MM.1S (cell line): ENCODE results near the gene COL18A1.

Experiments
- DNase-seq: peaks from one replicate; pipeline ENCODE4 v3.0.0-alpha.2; 2015
- H2AFZ ChIP-seq: fragments of 300-600 bp; sonication (generic); 2 replicates; pipeline ENCODE4 v1.6.0; 2016; ENCODE audit warnings: antibody characterized with exemption, low read length
- H3F3A ChIP-seq: fragments of 300-600 bp; sonication (generic); 2 replicates; pipeline ENCODE4 v1.6.1; 2016; ENCODE audit warnings: mild to moderate bottlenecking, antibody characterized with exemption, low read length, moderate library complexity, mixed read lengths; ENCODE audit not compliant: insufficient read depth
- H3K27ac ChIP-seq: fragments of 300-600 bp; sonication (generic); 2 replicates; pipeline ENCODE4 v1.5.1; 2016; ENCODE audit warnings: mild to moderate bottlenecking, low read length
- H3K27me3 ChIP-seq: fragments of 300-600 bp; sonication (generic); replicated peaks from 2 replicates; pipeline ENCODE4 v1.6.0; 2016; ENCODE audit warnings: low read length; ENCODE audit not compliant: insufficient read depth
- H3K36me3 ChIP-seq: fragments of 300-600 bp; sonication (generic); replicated peaks from 2 replicates; pipeline ENCODE4 v1.6.1; 2016; ENCODE audit warnings: mild to moderate bottlenecking, low read length, mixed read lengths; ENCODE audit not compliant: insufficient read depth
- H3K4me1 ChIP-seq: fragments of 300-600 bp; sonication (generic); 2 replicates; pipeline ENCODE4 v1.6.1; 2016; ENCODE audit warnings: low read length, mixed read lengths
- H3K4me2 ChIP-seq: fragments of 300-600 bp; sonication (generic); 2 replicates; pipeline ENCODE4 v1.6.0; 2016; ENCODE audit warnings: low read depth, low read length
- H3K4me3 ChIP-seq: fragments of 300-600 bp; sonication (generic); 2 replicates; pipeline ENCODE4 v1.5.1; 2016; ENCODE audit warnings: low read length, mixed read lengths
- H3K79me2 ChIP-seq: fragments of 300-600 bp; sonication (generic); 2 replicates; pipeline ENCODE4 v1.6.1; 2016; ENCODE audit warnings: mixed run types, low read length, mixed read lengths
- H3K9ac ChIP-seq: fragments of 300-600 bp; sonication (generic); 2 replicates; pipeline ENCODE4 v1.6.1; 2016; ENCODE audit warnings: low read length, mixed read lengths
- H3K9me2 ChIP-seq: fragments of 300-600 bp; sonication (generic); replicated peaks from 2 replicates; pipeline ENCODE4 v1.6.1; 2016; ENCODE audit warnings: mild to moderate bottlenecking, low read length, mixed read lengths; ENCODE audit not compliant: insufficient read depth
- H3K9me3 ChIP-seq: fragments of 300-600 bp; sonication (generic); replicated peaks from 2 replicates; pipeline ENCODE4 v1.6.1; 2016; ENCODE audit warnings: mild to moderate bottlenecking, low read length, mixed read lengths; ENCODE audit not compliant: insufficient read depth
- H4K20me1 ChIP-seq: fragments of 300-600 bp; sonication (generic); 2 replicates; pipeline ENCODE4 v1.6.1; 2016; ENCODE audit warnings: mild to moderate bottlenecking, low read length, moderate library complexity, mixed read lengths; ENCODE audit not compliant: insufficient read depth
- EZH2 ChIP-seq: fragments of 300-600 bp; sonication (generic); optimal IDR thresholded peaks from 2 replicates; pipeline ENCODE3; 2017; ENCODE audit warnings: low read depth, mild to moderate bottlenecking, antibody characterized with exemption, low read length, mixed read lengths
- EZH2phosphoT487 ChIP-seq: fragments of 300-600 bp; sonication (generic); IDR thresholded peaks from 2 replicates; pipeline ENCODE4 v1.6.1; 2018; ENCODE audit warnings: antibody characterized with exemption, low read length
- TF ChIP-seq, protein P1 (sequence below): fragments of 300-600 bp; sonication (generic); IDR thresholded peaks from 2 replicates; pipeline ENCODE4 v1.5.1; 2016; ENCODE audit warnings: antibody characterized with exemption, low read length, mixed read lengths

Gene COL18A1

DNA sequence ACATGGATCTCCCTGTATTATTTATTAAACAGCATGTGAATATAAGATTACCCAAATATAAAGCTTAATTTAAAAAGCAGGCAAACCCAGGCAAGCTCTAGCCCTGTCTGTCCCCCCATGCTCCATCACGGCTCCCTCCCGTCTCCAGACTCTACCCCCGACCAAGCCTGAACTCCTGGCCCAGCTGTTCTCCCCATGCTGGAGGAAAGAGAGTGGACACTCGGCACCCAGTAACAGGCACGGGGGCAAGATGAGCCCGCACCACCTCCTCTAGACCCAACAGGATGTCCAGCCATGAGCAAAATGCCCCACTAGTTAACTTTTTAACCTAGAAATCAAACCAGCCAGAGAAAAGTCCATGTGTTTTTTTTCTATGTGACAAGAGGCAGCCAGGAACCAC lies 118.0 kb downstream of the COL18A1 start:
- no peak overlapping the region for H3K27ac ChIP-seq
- no peak overlapping the region for H2AFZ ChIP-seq
- no peak overlapping the region for H3K4me3 ChIP-seq
- H4K20me1 ChIP-seq: no peaks in the 10 kb centered on the region
- no peak overlapping the region for H3K9ac ChIP-seq
- 0 out of 2 replicates have a peak, but pooled peaks cover 9% of the 10 kb centered on the region for H3K79me2 ChIP-seq
- no peaks in the 10 kb centered on the region for H3K9me3 ChIP-seq
- no peak overlapping the region for H3K4me2 ChIP-seq
- H3K4me1 ChIP-seq: no peaks in the 10 kb centered on the region
- no peaks in the 10 kb centered on the region for H3K27me3 ChIP-seq
- no peak for DNase-seq
- TF ChIP-seq, protein P1, sequence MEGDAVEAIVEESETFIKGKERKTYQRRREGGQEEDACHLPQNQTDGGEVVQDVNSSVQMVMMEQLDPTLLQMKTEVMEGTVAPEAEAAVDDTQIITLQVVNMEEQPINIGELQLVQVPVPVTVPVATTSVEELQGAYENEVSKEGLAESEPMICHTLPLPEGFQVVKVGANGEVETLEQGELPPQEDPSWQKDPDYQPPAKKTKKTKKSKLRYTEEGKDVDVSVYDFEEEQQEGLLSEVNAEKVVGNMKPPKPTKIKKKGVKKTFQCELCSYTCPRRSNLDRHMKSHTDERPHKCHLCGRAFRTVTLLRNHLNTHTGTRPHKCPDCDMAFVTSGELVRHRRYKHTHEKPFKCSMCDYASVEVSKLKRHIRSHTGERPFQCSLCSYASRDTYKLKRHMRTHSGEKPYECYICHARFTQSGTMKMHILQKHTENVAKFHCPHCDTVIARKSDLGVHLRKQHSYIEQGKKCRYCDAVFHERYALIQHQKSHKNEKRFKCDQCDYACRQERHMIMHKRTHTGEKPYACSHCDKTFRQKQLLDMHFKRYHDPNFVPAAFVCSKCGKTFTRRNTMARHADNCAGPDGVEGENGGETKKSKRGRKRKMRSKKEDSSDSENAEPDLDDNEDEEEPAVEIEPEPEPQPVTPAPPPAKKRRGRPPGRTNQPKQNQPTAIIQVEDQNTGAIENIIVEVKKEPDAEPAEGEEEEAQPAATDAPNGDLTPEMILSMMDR: no peak
- TF ChIP-seq EZH2phosphoT487 (no peak), EZH2 (no peak)
- H3K36me3 ChIP-seq: no peaks in the 10 kb centered on the region; the same call in none of the 2 replicates
- no peaks in the 10 kb centered on the region for H3K9me2 ChIP-seq
- no peaks in the 10 kb centered on the region for H3F3A ChIP-seq

DNA sequence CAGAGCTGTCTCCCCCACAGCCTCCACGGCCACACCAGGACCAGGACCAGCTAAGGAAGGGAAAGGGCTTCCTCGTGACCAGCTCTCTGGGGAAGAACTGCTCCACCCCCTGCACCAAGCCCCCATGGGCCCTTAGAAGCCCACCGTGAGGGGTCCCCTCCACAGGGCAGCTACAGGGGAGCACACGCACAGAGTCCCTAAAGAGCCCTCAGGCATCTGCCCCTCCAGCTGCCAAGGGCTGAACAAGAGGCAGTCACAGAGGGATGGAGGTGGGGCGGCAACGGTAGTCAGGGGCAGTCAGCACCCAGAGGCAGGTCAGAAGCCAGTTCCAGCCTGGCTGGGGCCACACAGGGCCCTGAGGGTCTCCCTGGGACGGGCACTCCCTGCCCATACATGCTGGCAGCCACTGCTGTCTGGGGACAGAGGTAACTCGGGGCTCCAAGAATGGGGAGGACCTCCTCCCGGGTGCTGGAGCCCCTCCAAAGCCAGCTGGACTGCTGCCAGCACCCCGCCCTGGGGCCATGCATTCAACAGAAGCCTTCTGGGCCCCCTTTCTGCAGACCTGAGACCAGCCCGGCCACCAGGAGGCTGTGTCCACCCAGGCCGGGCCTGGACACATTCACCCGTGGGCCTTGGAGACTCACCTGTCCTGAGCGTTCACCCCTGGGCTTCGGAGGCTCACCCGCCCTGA lies 118.6 kb downstream of the COL18A1 start:
- no peak for DNase-seq
- Histone ChIP-seq H3K36me3 (no peaks in the 10 kb centered on the region; the same call in none of the 2 replicates), H3K9ac (no peak overlapping the region), H3K27me3 (no peaks in the 10 kb centered on the region), H3F3A (no peaks in the 10 kb centered on the region), H3K9me2 (no peaks in the 10 kb centered on the region), H3K9me3 (no peaks in the 10 kb centered on the region), H4K20me1 (no peaks in the 10 kb centered on the region), H3K4me2 (no peak overlapping the region), H2AFZ (no peak overlapping the region), H3K4me1 (no peaks in the 10 kb centered on the region), H3K4me3 (no peak overlapping the region), H3K27ac (no peak overlapping the region), H3K79me2 (0 out of 2 replicates have a peak, but pooled peaks cover 9% of the 10 kb centered on the region)
- TF ChIP-seq, protein P1: no peak
- TF ChIP-seq EZH2 (no peak), EZH2phosphoT487 (no peak)

DNA sequence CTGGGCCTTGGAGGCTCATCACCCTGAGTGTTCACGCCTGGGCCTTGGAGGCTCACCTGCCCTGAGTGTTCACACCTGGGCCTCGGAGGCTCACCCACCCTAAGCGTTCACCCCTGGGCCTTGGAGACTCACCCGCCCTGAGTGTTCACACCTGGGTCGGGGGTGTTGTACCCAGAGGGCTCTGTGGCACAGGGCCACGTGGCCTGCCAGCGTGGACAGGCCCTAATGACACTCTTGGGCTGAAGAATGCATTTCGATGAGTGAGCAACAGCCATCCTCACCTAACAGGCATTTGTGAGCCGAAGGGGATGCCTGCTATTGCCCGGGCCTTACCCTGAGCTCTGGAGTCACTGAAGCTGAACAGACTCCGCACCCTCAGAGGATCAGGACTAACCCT lies 119.8 kb downstream of the COL18A1 start:
- Histone ChIP-seq H3F3A (no peaks in the 10 kb centered on the region), H3K27ac (no peak overlapping the region), H3K4me2 (no peak overlapping the region), H3K4me3 (no peak overlapping the region), H4K20me1 (no peaks in the 10 kb centered on the region), H3K4me1 (no peaks in the 10 kb centered on the region), H3K36me3 (no peaks in the 10 kb centered on the region; the same call in none of the 2 replicates), H2AFZ (no peak overlapping the region), H3K27me3 (no peaks in the 10 kb centered on the region), H3K9ac (no peak overlapping the region), H3K9me3 (no peaks in the 10 kb centered on the region), H3K79me2 (no peaks in the 10 kb centered on the region), H3K9me2 (no peaks in the 10 kb centered on the region)
- no peak for DNase-seq
- TF ChIP-seq EZH2 (no peak), EZH2phosphoT487 (no peak)
- TF ChIP-seq, protein P1: no peak
